Right atrium auricular region (tissue), 2 donors: Measurements from ENCODE around the gene SPSB1. TPM values are rescaled to one million over a fixed set of nuclear protein-coding genes. Genes with fewer than 3 reads are reported as not detected.
A peak's percentile ranks its signal among the peaks of the same experiment; 100 is the strongest.

Experiments used
- DNase-seq: peaks from one replicate; pipeline ENCODE4 v3.0.0-alpha.2; 2019; ENCODE audit warnings: low spot score
- H3K27ac ChIP-seq, 2 donors: fragments of 200-600 bp; sonication (generic); 1 replicate in 1 of 2; 2 replicates in 1 of 2; pipeline ENCODE4 v1.5.1; 2016 to 2019
- H3K27me3 ChIP-seq, 2 donors: fragments of 200-600 bp; sonication (generic); one replicate each; pipeline versions ENCODE4 v1.5.1 to v1.6.0; 2017 to 2019
- H3K36me3 ChIP-seq: fragments of 200-600 bp; sonication (generic); one replicate; pipeline ENCODE4 v1.5.1; 2016
- H3K4me1 ChIP-seq, 2 donors: fragments of 200-600 bp; sonication (generic); one replicate each; pipeline versions ENCODE4 v1.5.1 to v1.6.0; 2017 to 2019
- H3K4me3 ChIP-seq, 2 donors: fragments of 200-600 bp; sonication (generic); 1 replicate in 1 of 2; 2 replicates in 1 of 2; pipeline ENCODE4 v1.5.1; 2017 to 2019; ENCODE audit warnings: mild to moderate bottlenecking in 1 of 2, moderate library complexity in 1 of 2
- H3K9me3 ChIP-seq, 2 donors: fragments of 200-600 bp; sonication (generic); one replicate each; pipeline ENCODE4 v1.5.1; 2019
- CTCF ChIP-seq, 2 donors: fragments of 200-600 bp; sonication (generic); IDR thresholded peaks; one replicate each; pipeline ENCODE4 v1.5.1; 2019; ENCODE audit warnings: antibody characterized with exemption in 2 of 2
- total RNA-seq, 2 donors: library from RNA; depleted of rRNA; stranded (reverse); fragments of >200 nt; gene quantifications; one replicate each; pipeline ENCODE4 v1.1.0, GENCODE V29; 2016

The SPSB1 gene
- total RNA-seq, 2 donors from 2014 or later: 20.1 to 20.8 TPM

GRCh38 chr1:9267352-9267686 is 25.4 kb upstream of the SPSB1 start:
- DNase-seq: no peak
- no peaks in the 10 kb centered on the region for H3K27me3 ChIP-seq
- H3K9me3 ChIP-seq: no peaks in the 10 kb centered on the region
- peaks cover 0 to 31% of the 10 kb centered on the region in 2 donors for H3K4me1 ChIP-seq
- H3K27ac ChIP-seq: no peak overlapping the region
- peak in 1 of 2 donors; percentile 19 for TF ChIP-seq CTCF (IDR thresholded peaks at IDR 0.05)
- no peak overlapping the region for H3K4me3 ChIP-seq
- peaks cover 40% of the 10 kb centered on the region for H3K36me3 ChIP-seq

- DNase-seq: no peak
- H3K27ac ChIP-seq: no peak overlapping the region
- H3K36me3 ChIP-seq: peaks cover 34% of the 10 kb centered on the region
Observed at GRCh38 chr1:9267827-9268581, 24.7 kb upstream of the SPSB1 start.

GRCh38 chr1:9269078-9269501 is 23.6 kb upstream of the SPSB1 start:
- H3K27me3 ChIP-seq: no peaks in the 10 kb centered on the region
- no peak for TF ChIP-seq CTCF (IDR thresholded peaks at IDR 0.05)

More at GRCh38 chr1:9267827-9268581, 24.7 kb upstream of the SPSB1 start:
- Histone ChIP-seq H3K4me1 (peaks cover 0 to 31% of the 10 kb centered on the region in 2 donors), H3K9me3 (no peaks in the 10 kb centered on the region), H3K4me3 (no peak overlapping the region), H3K27me3 (no peaks in the 10 kb centered on the region)
- no peak for TF ChIP-seq CTCF (IDR thresholded peaks at IDR 0.05)

GRCh38 chr1:9269721-9270120 is 23.0 kb upstream of the SPSB1 start:
- Histone ChIP-seq H3K4me1 (peaks cover 0 to 31% of the 10 kb centered on the region in 2 donors), H3K9me3 (no peaks in the 10 kb centered on the region), H3K36me3 (peaks cover 18% of the 10 kb centered on the region), H3K27me3 (no peaks in the 10 kb centered on the region), H3K4me3 (no peak overlapping the region), H3K27ac (peak overlapping the region in 1 of 2 donors; percentile 13)
- no peak for DNase-seq
- no peak for TF ChIP-seq CTCF (IDR thresholded peaks at IDR 0.05)

More at GRCh38 chr1:9269078-9269501, 23.6 kb upstream of the SPSB1 start:
- peaks cover 24% of the 10 kb centered on the region for H3K36me3 ChIP-seq
- DNase-seq: no peak
- no peaks in the 10 kb centered on the region for H3K9me3 ChIP-seq
- H3K27ac ChIP-seq: peak overlapping the region; percentile 13 to 17
- H3K4me1 ChIP-seq: peaks cover 0 to 31% of the 10 kb centered on the region in 2 donors
- no peak overlapping the region for H3K4me3 ChIP-seq

GRCh38 chr1:9270290-9270883 is 22.3 kb upstream of the SPSB1 start:
- no peak for DNase-seq
- Histone ChIP-seq H3K36me3 (peaks cover 11% of the 10 kb centered on the region), H3K27me3 (no peaks in the 10 kb centered on the region), H3K9me3 (no peaks in the 10 kb centered on the region), H3K4me3 (no peak overlapping the region), H3K4me1 (peaks cover 0 to 31% of the 10 kb centered on the region in 2 donors), H3K27ac (no peak overlapping the region)
- TF ChIP-seq CTCF (IDR thresholded peaks at IDR 0.05): no peak
